Keratinocyte (primary cell): ENCODE results near the gene GAGE10. TPM values are rescaled to one million over a fixed set of nuclear protein-coding genes. Genes with fewer than 3 reads are reported as not detected.

Experiments
- DNase-seq: peaks from one replicate; pipeline ENCODE4 v3.0.0-alpha.2; 2011; ENCODE audit warnings: low read depth, missing footprints, low spot score
- FAIRE-seq: peaks from 2 replicates; lab custom pipeline; 2011; peaks lifted over from hg19 to GRCh38; lab: Jason Lieb, UNC
- H2AFZ ChIP-seq: 2 replicates; pipeline ENCODE4 v1.6.0; 2012; ENCODE audit warnings: low read length, control low read depth, inconsistent platforms; ENCODE audit not compliant: control insufficient read depth
- H3K27ac ChIP-seq: 2 replicates; pipeline ENCODE4 v1.5.1; 2011; ENCODE audit warnings: low read length; ENCODE audit not compliant: control insufficient read depth, insufficient read depth
- H3K27me3 ChIP-seq: 3 replicates; pipeline ENCODE4 v1.6.0; 2011; ENCODE audit warnings: low read length; ENCODE audit not compliant: control insufficient read depth, insufficient read depth; ENCODE audit errors: extremely low read depth
- H3K36me3 ChIP-seq, 2 experiments: 2 replicates in 1 of 2; 3 replicates in 1 of 2; pipeline ENCODE4 v1.5.1; 2011; ENCODE audit warnings: low read length in 2 of 2, mild to moderate bottlenecking in 1 of 2; ENCODE audit not compliant: control insufficient read depth in 2 of 2, insufficient read depth in 2 of 2; ENCODE audit errors: extremely low read depth in 1 of 2
- H3K4me1 ChIP-seq: 3 replicates; pipeline ENCODE4 v1.5.1; 2011; ENCODE audit warnings: low read length; ENCODE audit not compliant: control insufficient read depth, insufficient read depth; ENCODE audit errors: extremely low read depth
- H3K4me2 ChIP-seq: 3 replicates; pipeline ENCODE4 v1.6.0; 2011; ENCODE audit warnings: low read depth, low read length; ENCODE audit not compliant: control insufficient read depth, insufficient read depth; ENCODE audit errors: extremely low read depth
- H3K4me3 ChIP-seq, 3 experiments: fragments of 200-600 bp in 1 of 3; sonication (generic) in 1 of 3; 2 replicates in 2 of 3; 3 replicates in 1 of 3; pipeline ENCODE4 v1.5.1; 2011 to 2016; ENCODE audit warnings: low read length in 3 of 3, mild to moderate bottlenecking in 3 of 3, control low read depth in 2 of 3, inconsistent platforms in 1 of 3, low read depth in 1 of 3, mixed read lengths in 1 of 3, mixed run types in 1 of 3, moderate library complexity in 1 of 3; ENCODE audit not compliant: control insufficient read depth in 2 of 3, insufficient read depth in 2 of 3; ENCODE audit errors: extremely low read depth in 1 of 3
- H3K79me2 ChIP-seq: 2 replicates; pipeline ENCODE4 v1.6.0; 2012; ENCODE audit warnings: low read length; ENCODE audit not compliant: control insufficient read depth, insufficient read depth
- H3K9ac ChIP-seq: 3 replicates; pipeline ENCODE4 v1.6.0; 2011; ENCODE audit warnings: low read length; ENCODE audit not compliant: control insufficient read depth, insufficient read depth; ENCODE audit errors: extremely low read depth
- H3K9me1 ChIP-seq: 3 replicates; pipeline ENCODE4 v1.6.0; 2011; ENCODE audit warnings: low read length; ENCODE audit not compliant: control insufficient read depth, insufficient read depth; ENCODE audit errors: extremely low read depth
- H3K9me3 ChIP-seq: 2 replicates; pipeline ENCODE4 v1.5.1; 2012; ENCODE audit warnings: low read depth, low read length; ENCODE audit not compliant: control insufficient read depth
- H4K20me1 ChIP-seq: 3 replicates; pipeline ENCODE4 v1.6.0; 2011; ENCODE audit warnings: low read length; ENCODE audit not compliant: control insufficient read depth, insufficient read depth; ENCODE audit errors: extremely low read depth
- CTCF ChIP-seq, 3 experiments: IDR thresholded peaks in 1 of 3; conservative IDR thresholded peaks in 1 of 3; optimal IDR thresholded peaks in 1 of 3; 2 replicates in 2 of 3; 3 replicates in 1 of 3; pipeline versions ENCODE3 to v1.5.1; 2011; ENCODE audit warnings: low read length in 3 of 3, mild to moderate bottlenecking in 3 of 3, moderate library complexity in 2 of 3, control low read depth in 1 of 3, inconsistent platforms in 1 of 3; ENCODE audit not compliant: insufficient read depth in 2 of 3; ENCODE audit errors: extremely low read depth in 1 of 3
- EZH2 ChIP-seq: IDR thresholded peaks from one replicate; pipeline ENCODE4 v1.6.1; 2012; ENCODE audit warnings: inconsistent platforms, mild to moderate bottlenecking, low read length, moderate library complexity
- dilution Hi-C: fragments of 300-500 bp; cut with MboI; formaldehyde crosslinking; loops from one replicate; pipeline ENCODE4 v1.7.0; 2020; ENCODE audit warnings: low sequenced_read_pairs; ENCODE audit not compliant: extremely low pct_ligation_motif_present
- polyA plus RNA-seq, 5 experiments: library from polyadenylated mRNA; depleted of rRNA in 3 of 5; stranded (reverse) in 3 of 5; stranded (forward) in 1 of 5; unstranded in 1 of 5; fragments of >200 nt; gene quantifications; 1 replicate in 1 of 5; 2 replicates in 3 of 5; 3 replicates in 1 of 5; pipeline versions ENCODE4 v1.2.1 to v1.2.3, GENCODE V29; 2011 to 2012; ENCODE audit warnings: missing spikeins in 2 of 5, low read depth in 1 of 5, low replicate concordance in 1 of 5

Gene GAGE10
- polyA plus RNA-seq, 1 donor (not counting 4 experiments of a cell fraction or from before 2014, with no cell fraction given) = not detected

- H3K4me3 ChIP-seq = no peak overlapping the region
- no peaks in the 10 kb centered on the region for H3K27me3 ChIP-seq
- no peak for TF ChIP-seq EZH2
- no peak for TF ChIP-seq CTCF (optimal IDR thresholded peaks at IDR 0.05 in 1 of 3, IDR thresholded peaks at IDR 0.05 in 1 of 3, conservative IDR thresholded peaks at IDR 0.05 in 1 of 3; ENCODE audit: extremely low read depth in 1 of 3, insufficient read depth in 2 of 3, low read length in 3 of 3)
- no peaks in the 10 kb centered on the region for H3K9me3 ChIP-seq
- peaks cover 2% of the 10 kb centered on the region for H3K79me2 ChIP-seq
- H3K36me3 ChIP-seq = no peaks in the 10 kb centered on the region
- no peak overlapping the region for H3K27ac ChIP-seq
- no peak overlapping the region for H3K4me2 ChIP-seq
- no peak overlapping the region for H3K9ac ChIP-seq
- no peaks in the 10 kb centered on the region for H4K20me1 ChIP-seq
- H2AFZ ChIP-seq = no peak overlapping the region
- dilution Hi-C loops = no loop called here
- peaks cover 10% of the 10 kb centered on the region for H3K4me1 ChIP-seq
- no peak for FAIRE-seq
- DNase-seq = no peak
- H3K9me1 ChIP-seq = no peaks in the 10 kb centered on the region
Measured at GRCh38 chrX:49276207-49276606, 27.2 kb upstream of the GAGE10 start.

DNA sequence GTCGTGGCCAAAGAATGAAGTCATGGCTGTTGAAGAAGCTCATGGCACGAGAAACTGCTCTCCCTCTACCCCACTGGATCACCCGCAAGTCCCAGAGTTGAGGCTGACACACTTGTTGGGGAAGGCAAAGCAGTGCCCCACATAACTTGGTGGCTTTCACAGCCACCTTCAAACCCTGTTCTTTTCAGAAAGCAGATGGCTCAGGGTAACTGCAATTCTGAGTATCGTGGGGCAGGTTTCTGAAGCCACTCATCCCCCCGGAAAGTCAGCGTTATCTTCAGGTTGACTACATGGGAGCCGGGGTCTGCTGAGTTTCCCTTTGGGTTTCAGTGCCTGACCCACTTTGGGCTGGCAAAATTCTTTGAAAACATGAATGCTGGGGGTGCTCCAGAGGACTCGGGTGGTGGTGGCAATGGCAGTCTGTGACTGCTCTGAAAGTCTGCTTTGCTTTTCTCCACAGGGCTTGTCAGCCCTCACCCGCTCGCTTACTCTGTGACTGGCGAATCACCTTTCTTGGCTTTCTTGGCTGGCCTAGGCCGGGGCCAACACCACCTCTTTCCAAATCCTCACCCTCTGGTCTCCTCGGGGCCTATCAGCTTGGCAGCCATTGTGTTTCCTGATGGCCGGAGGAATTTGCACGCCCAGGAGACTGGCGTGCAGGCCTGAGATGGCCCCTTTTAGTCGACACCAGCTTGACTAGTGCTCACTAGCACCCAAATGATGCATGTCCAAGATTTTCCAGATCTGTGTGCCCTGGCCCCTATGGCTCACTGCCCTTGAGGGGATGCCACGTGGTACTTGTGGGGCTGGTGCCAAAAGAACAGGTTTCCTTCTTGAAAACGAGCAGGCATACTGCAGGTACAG, 26.5 kb upstream of the GAGE10 start:
- no peaks in the 10 kb centered on the region for H3K27me3 ChIP-seq
- FAIRE-seq (no peak), DNase-seq (no peak)
- no peaks in the 10 kb centered on the region for H4K20me1 ChIP-seq
- H3K9me1 ChIP-seq = no peaks in the 10 kb centered on the region
- H3K79me2 ChIP-seq = peaks cover 2% of the 10 kb centered on the region
- H3K9me3 ChIP-seq = no peaks in the 10 kb centered on the region
- peaks cover 3% of the 10 kb centered on the region for H3K4me1 ChIP-seq
- no peak overlapping the region for H3K4me2 ChIP-seq
- dilution Hi-C loops = no loop called here
- no peak for TF ChIP-seq CTCF (optimal IDR thresholded peaks at IDR 0.05 in 1 of 3, IDR thresholded peaks at IDR 0.05 in 1 of 3, conservative IDR thresholded peaks at IDR 0.05 in 1 of 3; ENCODE audit: extremely low read depth in 1 of 3, insufficient read depth in 2 of 3, low read length in 3 of 3)
- TF ChIP-seq EZH2 = no peak
- no peaks in the 10 kb centered on the region for H3K36me3 ChIP-seq
- H3K27ac ChIP-seq = no peak overlapping the region
- no peak overlapping the region for H3K9ac ChIP-seq
- H3K4me3 ChIP-seq = no peak overlapping the region
- H2AFZ ChIP-seq = no peak overlapping the region
